ENCODE results near the gene TRMT61B.

DNA sequence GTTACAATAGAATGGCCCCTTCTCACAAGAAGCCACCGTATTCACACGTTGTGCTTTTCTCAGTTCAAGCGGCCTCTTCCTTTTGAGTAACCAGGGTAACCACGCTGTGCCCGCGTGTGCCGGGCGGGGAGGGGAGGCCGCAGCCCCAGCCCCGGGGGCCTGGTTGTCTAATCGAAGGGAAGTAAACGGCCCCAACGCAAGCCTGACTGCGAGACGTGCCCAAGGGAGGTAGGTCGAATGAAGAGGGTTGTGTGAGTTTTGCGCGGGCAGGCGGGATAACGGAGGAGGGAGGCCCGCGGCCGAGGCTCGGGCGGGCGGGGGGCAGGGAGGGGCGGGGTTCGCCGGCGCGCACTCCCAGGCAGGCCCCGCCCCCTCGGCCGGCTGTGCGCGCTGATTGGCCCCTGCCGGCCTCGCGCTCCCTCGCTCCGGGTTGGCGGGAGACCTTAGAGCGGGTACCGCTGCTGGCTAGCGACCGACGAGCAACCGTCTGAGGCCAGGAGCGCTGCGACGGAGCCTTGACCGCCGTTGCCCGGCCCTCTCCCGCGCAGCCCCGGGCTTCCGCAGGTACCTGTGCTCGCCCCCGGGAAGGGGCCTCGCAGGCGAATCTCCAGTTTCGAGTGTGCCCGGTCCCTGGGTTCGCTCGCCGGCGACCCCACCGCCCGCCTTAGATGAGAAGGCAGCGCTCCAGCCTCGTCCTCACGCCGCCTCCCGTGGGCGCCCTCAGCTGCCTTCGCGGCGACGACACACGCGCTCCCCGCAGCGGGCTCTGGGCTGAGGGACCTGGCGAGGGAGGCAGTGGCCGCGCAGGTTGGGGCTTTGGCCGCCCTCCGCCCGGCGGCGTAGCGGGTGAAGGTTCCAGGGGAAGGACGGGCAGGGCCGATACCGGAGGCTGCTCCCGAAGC lies 59.5 kb downstream of the TRMT61B start, which contains the start of gene SPDYA:
- TF ChIP-seq ADNP (CRISPR knock-in tag; IDR thresholded peaks at IDR 0.05) (no peak), STAT5B (CRISPR knock-in tag; IDR thresholded peaks at IDR 0.05) (no peak)
